ENCODE measurements around the gene VAC14.

VAC14 gene

GRCh38 chr16:70745536-70746025, 55.4 kb downstream of the VAC14 start:
- Histone ChIP-seq H3K36me3 (ENCODE audit: control insufficient read depth in 2 of 2, insufficient read depth in 1 of 2, low read length in 2 of 2) (peaks cover 0 to 31% of the 10 kb centered on the region in 2 experiments; a peak in 1 of 3 replicates), H3K27ac (ENCODE audit: extremely low read depth, low read depth, low read length) (no peak overlapping the region), H3K9me3 (ENCODE audit: control insufficient read depth, insufficient read depth, low read depth, low read length) (no peaks in the 10 kb centered on the region), H3K4me3 (ENCODE audit: low read depth, low read length) (no peak overlapping the region), H3K4me1 (ENCODE audit: control insufficient read depth, insufficient read depth, low read length) (peaks cover 11% of the 10 kb centered on the region; the same call in 1 of the 2 replicates)
- POLR2A ChIA-PET: no interaction called here
- TF ChIP-seq GFI1B (tag by site-specific recombination; IDR thresholded peaks at IDR 0.05) (no peak), ZNF248 (tag by site-specific recombination; IDR thresholded peaks at IDR 0.05) (no peak), ZBTB8A (tag by site-specific recombination; IDR thresholded peaks at IDR 0.05) (no peak)
- CTCF ChIA-PET: no interaction called here

DNA sequence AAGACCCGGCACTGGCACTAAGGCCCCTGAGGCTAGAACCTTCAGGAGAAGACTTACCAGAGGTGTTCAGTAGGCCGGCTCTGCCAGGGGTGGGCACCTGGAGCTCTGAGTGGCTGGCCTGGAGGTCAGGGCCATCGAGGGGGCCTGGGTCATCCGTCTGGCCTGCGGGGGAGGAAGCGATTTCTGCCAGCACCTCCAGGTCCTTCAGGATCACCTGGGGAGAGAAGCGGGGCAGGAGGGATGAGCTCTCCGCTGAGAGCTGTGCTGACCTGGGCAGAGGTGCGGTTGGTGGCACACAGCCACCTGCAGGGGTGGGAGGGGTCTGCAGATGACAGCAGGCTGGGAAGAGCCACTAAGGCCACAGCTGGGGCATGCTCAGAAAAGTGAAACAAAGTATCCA, 56.6 kb downstream of the VAC14 start:
- POLR2A ChIA-PET: interaction anchor here (0.6 kb wide), 1 partner anchor 368 kb away, joined by 5 read pairs; no protein-coding TSS in a partner anchor

More for the DNA sequence above, 56.6 kb downstream of the VAC14 start:
- TF ChIP-seq ZBTB7A (tag by site-specific recombination; IDR thresholded peaks at IDR 0.05; ENCODE audit: low read depth) (no peak), ZNF692 (tag by site-specific recombination; IDR thresholded peaks at IDR 0.05) (no peak), ZNF777 (tag by site-specific recombination; IDR thresholded peaks at IDR 0.05; ENCODE audit: borderline replicate concordance) (no peak), ZNF843 (tag by site-specific recombination; IDR thresholded peaks at IDR 0.05) (no peak), MZF1 (tag by site-specific recombination; IDR thresholded peaks at IDR 0.05; ENCODE audit: borderline replicate concordance) (no peak), GLI2 (tag by site-specific recombination; IDR thresholded peaks at IDR 0.05; ENCODE audit: borderline replicate concordance, low read depth) (no peak), MYNN (tag by site-specific recombination; IDR thresholded peaks at IDR 0.05; ENCODE audit: borderline replicate concordance) (no peak), ZSCAN18 (tag by site-specific recombination; IDR thresholded peaks at IDR 0.05) (no peak), KLF8 (tag by site-specific recombination; IDR thresholded peaks at IDR 0.05) (no peak), ZNF292 (tag by site-specific recombination; IDR thresholded peaks at IDR 0.05; ENCODE audit: borderline replicate concordance, low read depth) (no peak), ZNF169 (tag by site-specific recombination; IDR thresholded peaks at IDR 0.05) (no peak)
- TF ChIP-seq, protein P1, sequence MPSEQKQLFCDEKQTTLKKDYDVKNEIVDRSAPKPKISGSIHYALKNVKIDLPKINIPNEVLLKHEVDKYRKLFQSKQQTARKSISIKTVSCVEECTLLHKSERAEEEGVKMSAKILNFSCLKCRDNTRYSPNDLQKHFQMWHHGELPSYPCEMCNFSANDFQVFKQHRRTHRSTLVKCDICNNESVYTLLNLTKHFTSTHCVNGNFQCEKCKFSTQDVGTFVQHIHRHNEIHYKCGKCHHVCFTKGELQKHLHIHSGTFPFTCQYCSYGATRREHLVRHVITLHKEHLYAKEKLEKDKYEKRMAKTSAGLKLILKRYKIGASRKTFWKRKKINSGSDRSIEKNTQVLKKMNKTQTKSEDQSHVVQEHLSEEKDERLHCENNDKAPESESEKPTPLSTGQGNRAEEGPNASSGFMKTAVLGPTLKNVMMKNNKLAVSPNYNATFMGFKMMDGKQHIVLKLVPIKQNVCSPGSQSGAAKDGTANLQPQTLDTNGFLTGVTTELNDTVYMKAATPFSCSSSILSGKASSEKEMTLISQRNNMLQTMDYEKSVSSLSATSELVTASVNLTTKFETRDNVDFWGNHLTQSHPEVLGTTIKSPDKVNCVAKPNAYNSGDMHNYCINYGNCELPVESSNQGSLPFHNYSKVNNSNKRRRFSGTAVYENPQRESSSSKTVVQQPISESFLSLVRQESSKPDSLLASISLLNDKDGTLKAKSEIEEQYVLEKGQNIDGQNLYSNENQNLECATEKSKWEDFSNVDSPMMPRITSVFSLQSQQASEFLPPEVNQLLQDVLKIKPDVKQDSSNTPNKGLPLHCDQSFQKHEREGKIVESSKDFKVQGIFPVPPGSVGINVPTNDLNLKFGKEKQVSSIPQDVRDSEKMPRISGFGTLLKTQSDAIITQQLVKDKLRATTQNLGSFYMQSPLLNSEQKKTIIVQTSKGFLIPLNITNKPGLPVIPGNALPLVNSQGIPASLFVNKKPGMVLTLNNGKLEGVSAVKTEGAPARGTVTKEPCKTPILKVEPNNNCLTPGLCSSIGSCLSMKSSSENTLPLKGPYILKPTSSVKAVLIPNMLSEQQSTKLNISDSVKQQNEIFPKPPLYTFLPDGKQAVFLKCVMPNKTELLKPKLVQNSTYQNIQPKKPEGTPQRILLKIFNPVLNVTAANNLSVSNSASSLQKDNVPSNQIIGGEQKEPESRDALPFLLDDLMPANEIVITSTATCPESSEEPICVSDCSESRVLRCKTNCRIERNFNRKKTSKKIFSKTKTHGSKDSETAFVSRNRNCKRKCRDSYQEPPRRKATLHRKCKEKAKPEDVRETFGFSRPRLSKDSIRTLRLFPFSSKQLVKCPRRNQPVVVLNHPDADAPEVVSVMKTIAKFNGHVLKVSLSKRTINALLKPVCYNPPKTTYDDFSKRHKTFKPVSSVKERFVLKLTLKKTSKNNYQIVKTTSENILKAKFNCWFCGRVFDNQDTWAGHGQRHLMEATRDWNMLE (tag by site-specific recombination; conservative IDR thresholded peaks at IDR 0.05; ENCODE audit: low read depth): no peak
- peaks cover 11% of the 10 kb centered on the region; the same call in 1 of the 2 replicates for H3K4me1 ChIP-seq (ENCODE audit: control insufficient read depth, insufficient read depth, low read length)
- H3K4me3 ChIP-seq (ENCODE audit: low read depth, low read length): no peak overlapping the region
- H3K36me3 ChIP-seq (ENCODE audit: control insufficient read depth in 2 of 2, insufficient read depth in 1 of 2, low read length in 2 of 2): peaks cover 0 to 31% of the 10 kb centered on the region in 2 experiments; a peak in 1 of 3 replicates
- CTCF ChIA-PET: interaction anchor here (0.5 to 2.8 kb wide), 3 partner anchors 27 to 320 kb away, joined by 3 to 8 read pairs (median 3); no protein-coding TSS in a partner anchor
- no peak overlapping the region for H3K27ac ChIP-seq (ENCODE audit: extremely low read depth, low read depth, low read length)
- no peaks in the 10 kb centered on the region for H3K9me3 ChIP-seq (ENCODE audit: control insufficient read depth, insufficient read depth, low read depth, low read length)

Data from HEK293 (cell line).